ENCODE results near the gene STOML1. TPM values are rescaled to one million over a fixed set of nuclear protein-coding genes. Genes with fewer than 3 reads are reported as not detected.

Gene STOML1
- 1 to 10 TPM; 7.1 to 8.5 TPM for total RNA-seq

DNA sequence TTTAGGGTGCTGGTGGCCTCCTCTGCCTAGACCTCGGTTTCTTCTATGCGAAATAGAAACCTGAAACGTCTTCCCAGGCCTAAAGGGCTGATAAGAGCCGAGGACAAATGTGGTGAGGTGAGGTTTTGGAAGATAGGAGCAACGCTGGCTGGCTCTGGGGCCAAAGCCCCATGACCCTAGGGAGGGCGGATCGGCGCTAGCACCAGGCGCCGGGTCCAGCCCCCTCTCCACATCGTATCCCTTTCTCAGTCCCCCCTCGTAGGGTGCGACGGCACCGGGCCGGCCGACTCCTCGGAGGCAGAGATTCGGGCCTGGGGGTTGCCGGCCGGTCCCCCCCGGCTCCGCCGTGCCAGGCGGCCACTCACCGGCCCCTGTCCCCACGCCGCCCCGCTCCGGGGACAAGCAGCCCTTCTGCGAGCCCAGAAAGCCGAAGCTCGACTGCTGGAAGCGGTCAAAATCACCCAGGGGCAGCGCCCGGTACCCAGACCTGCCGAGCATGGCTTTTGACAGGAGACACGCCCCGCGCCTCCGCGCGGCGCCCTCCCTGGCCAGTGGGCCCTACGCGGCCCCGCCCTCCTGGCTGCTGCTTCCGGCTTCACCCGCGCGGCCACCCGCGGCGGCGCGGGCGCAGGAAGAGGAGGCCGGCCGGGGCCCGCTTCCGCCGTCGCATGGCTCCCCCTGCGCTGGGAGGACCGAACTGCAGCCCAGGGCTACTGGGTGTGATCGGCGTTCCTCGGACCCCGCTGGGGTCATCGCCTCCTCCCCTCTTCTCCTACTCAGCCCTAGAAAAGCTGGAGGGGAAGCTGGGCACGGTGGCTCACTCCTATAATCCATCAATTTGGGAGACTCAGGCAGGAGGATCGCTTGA lies at the start of gene STOML1:
Gene STOML1 (minus strand): TSS at position 570 of the 868 bp plus-strand sequence. CDS start 72 bp downstream, at position 498.
- H3K36me3 Mint-ChIP-seq (ENCODE audit: low read depth) = peaks cover 24% of the 10 kb centered on the region
- POLR2A ChIA-PET = interaction anchor here (2.8 to 8.4 kb wide), 2 partner anchors 11 to 13 kb away, joined by 7 to 78 read pairs; no protein-coding TSS in a partner anchor
- H3K27ac Mint-ChIP-seq = peak within 1 kb of the TSS; percentile 80
- peaks cover 47% of the 10 kb centered on the region for H3K4me1 Mint-ChIP-seq
- no peaks in the 10 kb centered on the region for H3K9me3 Mint-ChIP-seq
- H3K27me3 Mint-ChIP-seq = no peaks in the 10 kb centered on the region
- DNase-seq = peak; percentile 95
- peak within 1 kb of the TSS; percentile 76 for H3K4me3 Mint-ChIP-seq
- CTCF ChIA-PET = interaction anchor here (0.7 to 8.6 kb wide), 7 partner anchors 10 to 57 kb away, joined by 3 to 89 read pairs (median 4); no protein-coding TSS in a partner anchor

DNA sequence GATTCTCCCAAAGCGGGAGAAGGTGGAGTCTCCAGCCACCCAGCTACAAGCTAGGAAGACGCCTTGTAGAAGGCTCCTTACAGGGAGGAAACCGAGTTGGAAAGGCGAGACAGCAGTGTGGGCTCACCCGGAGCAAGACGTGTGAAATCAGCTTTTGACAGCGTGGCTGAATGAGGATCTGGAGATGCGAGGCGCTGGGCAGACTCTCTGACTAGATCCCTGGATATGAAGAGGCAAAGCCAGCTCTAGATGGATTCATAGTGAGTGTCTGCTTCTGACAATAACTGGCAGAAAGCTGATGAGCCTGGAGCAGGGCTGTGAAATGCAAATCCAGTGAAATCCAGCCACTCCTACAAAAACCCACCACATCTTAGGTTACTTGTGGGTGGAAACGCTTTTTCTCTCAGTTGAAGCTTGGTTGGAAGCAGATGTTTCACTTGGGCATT lies 49.2 kb upstream of the STOML1 start:
- no peak overlapping the region for H3K27ac Mint-ChIP-seq
- ChIA-PET CTCF (interaction anchor here (1.5 to 3.8 kb wide), 2 partner anchors 68 to 90 kb away, joined by 3 to 18 read pairs; no protein-coding TSS in a partner anchor), POLR2A (interaction anchor here (1.5 kb wide), 1 partner anchor 11 kb away, joined by 4 read pairs; no protein-coding TSS in a partner anchor)
- H3K9me3 Mint-ChIP-seq = no peaks in the 10 kb centered on the region
- no peaks in the 10 kb centered on the region for H3K4me1 Mint-ChIP-seq
- H3K27me3 Mint-ChIP-seq = no peaks in the 10 kb centered on the region
- peaks cover 33% of the 10 kb centered on the region for H3K36me3 Mint-ChIP-seq (ENCODE audit: low read depth)
- no peak overlapping the region for H3K4me3 Mint-ChIP-seq
- DNase-seq = no peak

GRCh38 chr15:74040109-74040850 lies 48.2 kb upstream of the STOML1 start:
- POLR2A ChIA-PET = interaction anchor here (1.5 kb wide), 1 partner anchor 12 kb away, joined by 4 read pairs; no protein-coding TSS in a partner anchor
- no peak overlapping the region for H3K4me3 Mint-ChIP-seq
- no peaks in the 10 kb centered on the region for H3K27me3 Mint-ChIP-seq
- H3K27ac Mint-ChIP-seq = no peak overlapping the region
- H3K36me3 Mint-ChIP-seq (ENCODE audit: low read depth) = peaks cover 43% of the 10 kb centered on the region
- H3K9me3 Mint-ChIP-seq = no peaks in the 10 kb centered on the region
- H3K4me1 Mint-ChIP-seq = no peaks in the 10 kb centered on the region
- DNase-seq = no peak
- CTCF ChIA-PET = interaction anchor here (1.3 to 3.8 kb wide), 4 partner anchors 8 to 89 kb away, joined by 3 to 24 read pairs (median 10); no protein-coding TSS in a partner anchor

GRCh38 chr15:74039656-74040010 lies 47.5 kb upstream of the STOML1 start:
- Mint-ChIP-seq H3K4me3 (no peak overlapping the region), H3K27ac (no peak overlapping the region), H3K9me3 (no peaks in the 10 kb centered on the region), H3K36me3 (ENCODE audit: low read depth) (peaks cover 48% of the 10 kb centered on the region), H3K4me1 (no peaks in the 10 kb centered on the region), H3K27me3 (no peaks in the 10 kb centered on the region)
- CTCF ChIA-PET = interaction anchor here (1.1 to 3.8 kb wide), 4 partner anchors 9 to 66 kb away, joined by 3 to 24 read pairs (median 10); no protein-coding TSS in a partner anchor
- DNase-seq = no peak
- POLR2A ChIA-PET = interaction anchor here (0.9 kb wide), 1 partner anchor 35 kb away, joined by 3 read pairs; no protein-coding TSS in a partner anchor

DNA sequence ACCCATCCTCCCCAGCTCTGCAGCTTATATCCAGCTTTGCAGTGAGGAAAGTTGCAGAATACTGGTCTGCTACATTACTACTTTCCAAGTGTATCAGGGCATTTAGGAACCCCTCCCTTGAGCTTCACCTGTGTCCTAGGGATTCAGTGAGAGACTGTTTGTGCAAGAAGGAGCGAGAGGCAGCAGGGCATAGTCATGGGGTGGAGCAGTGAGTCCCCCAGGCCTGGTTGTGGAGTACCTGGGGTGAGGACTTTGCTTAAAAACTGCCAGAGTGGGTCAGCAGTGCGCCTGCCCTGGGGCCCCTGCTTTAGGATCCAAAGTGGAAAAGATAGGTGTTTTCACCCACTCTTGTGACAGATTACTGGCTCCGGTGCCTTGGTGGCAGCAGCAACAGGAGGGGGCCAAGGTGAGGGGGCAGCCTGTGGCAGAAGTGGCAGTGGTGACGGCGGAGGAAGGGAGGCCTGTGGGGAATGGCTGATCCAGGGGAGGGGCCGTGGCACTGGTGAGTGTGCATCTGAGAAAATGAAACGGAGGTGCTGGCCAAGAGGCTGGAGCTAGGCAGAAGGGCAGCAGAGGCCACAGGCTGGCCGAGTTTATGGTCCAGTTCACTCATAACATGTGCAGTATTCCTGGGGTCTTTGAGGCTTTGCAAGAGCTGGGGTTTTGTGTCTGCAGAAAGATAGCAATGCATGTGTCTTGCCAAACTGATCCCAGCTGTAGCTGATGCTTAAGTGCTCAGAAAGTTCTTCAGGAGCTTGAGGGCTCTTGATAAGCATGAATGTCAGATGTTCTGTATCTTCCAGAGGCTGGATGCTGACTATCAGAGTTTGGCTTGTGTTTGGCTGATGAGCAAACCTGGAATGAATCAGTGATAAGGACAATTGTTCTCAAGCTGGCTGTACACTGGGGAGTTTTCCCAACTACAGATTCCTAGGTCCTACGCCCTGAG lies 46.9 kb upstream of the STOML1 start:
- ChIA-PET CTCF (interaction anchor here (1.1 to 3.8 kb wide), 5 partner anchors 10 to 66 kb away, joined by 3 to 24 read pairs (median 3); no protein-coding TSS in a partner anchor), POLR2A (interaction anchor here (0.9 kb wide), 1 partner anchor 34 kb away, joined by 3 read pairs; no protein-coding TSS in a partner anchor)
- DNase-seq = no peak
- Mint-ChIP-seq H3K4me3 (no peak overlapping the region), H3K4me1 (no peaks in the 10 kb centered on the region), H3K27ac (no peak overlapping the region), H3K27me3 (no peaks in the 10 kb centered on the region), H3K36me3 (ENCODE audit: low read depth) (peaks cover 55% of the 10 kb centered on the region), H3K9me3 (no peaks in the 10 kb centered on the region)

- Mint-ChIP-seq H3K27ac (no peak overlapping the region), H3K36me3 (ENCODE audit: low read depth) (peaks cover 57% of the 10 kb centered on the region), H3K27me3 (no peaks in the 10 kb centered on the region), H3K4me3 (no peak overlapping the region), H3K9me3 (no peaks in the 10 kb centered on the region), H3K4me1 (no peaks in the 10 kb centered on the region)
- DNase-seq = no peak
- ChIA-PET POLR2A (no interaction called here), CTCF (interaction anchor here (1.1 to 3.2 kb wide), 4 partner anchors 11 to 66 kb away, joined by 3 to 24 read pairs (median 12); no protein-coding TSS in a partner anchor)
Observed at GRCh38 chr15:74037171-74038117, 45.3 kb upstream of the STOML1 start.

- H3K36me3 Mint-ChIP-seq (ENCODE audit: low read depth) = peaks cover 65% of the 10 kb centered on the region
- ChIA-PET CTCF (interaction anchor here (0.8 to 2.0 kb wide), 3 partner anchors 11 to 65 kb away, joined by 4 to 20 read pairs (median 5); no protein-coding TSS in a partner anchor), POLR2A (no interaction called here)
- H3K27ac Mint-ChIP-seq = no peak overlapping the region
- H3K4me1 Mint-ChIP-seq = no peaks in the 10 kb centered on the region
- H3K4me3 Mint-ChIP-seq = no peak overlapping the region
- DNase-seq = no peak
- no peaks in the 10 kb centered on the region for H3K27me3 Mint-ChIP-seq
- no peaks in the 10 kb centered on the region for H3K9me3 Mint-ChIP-seq
Observed at GRCh38 chr15:74036271-74037170, 44.4 kb upstream of the STOML1 start.

DNA sequence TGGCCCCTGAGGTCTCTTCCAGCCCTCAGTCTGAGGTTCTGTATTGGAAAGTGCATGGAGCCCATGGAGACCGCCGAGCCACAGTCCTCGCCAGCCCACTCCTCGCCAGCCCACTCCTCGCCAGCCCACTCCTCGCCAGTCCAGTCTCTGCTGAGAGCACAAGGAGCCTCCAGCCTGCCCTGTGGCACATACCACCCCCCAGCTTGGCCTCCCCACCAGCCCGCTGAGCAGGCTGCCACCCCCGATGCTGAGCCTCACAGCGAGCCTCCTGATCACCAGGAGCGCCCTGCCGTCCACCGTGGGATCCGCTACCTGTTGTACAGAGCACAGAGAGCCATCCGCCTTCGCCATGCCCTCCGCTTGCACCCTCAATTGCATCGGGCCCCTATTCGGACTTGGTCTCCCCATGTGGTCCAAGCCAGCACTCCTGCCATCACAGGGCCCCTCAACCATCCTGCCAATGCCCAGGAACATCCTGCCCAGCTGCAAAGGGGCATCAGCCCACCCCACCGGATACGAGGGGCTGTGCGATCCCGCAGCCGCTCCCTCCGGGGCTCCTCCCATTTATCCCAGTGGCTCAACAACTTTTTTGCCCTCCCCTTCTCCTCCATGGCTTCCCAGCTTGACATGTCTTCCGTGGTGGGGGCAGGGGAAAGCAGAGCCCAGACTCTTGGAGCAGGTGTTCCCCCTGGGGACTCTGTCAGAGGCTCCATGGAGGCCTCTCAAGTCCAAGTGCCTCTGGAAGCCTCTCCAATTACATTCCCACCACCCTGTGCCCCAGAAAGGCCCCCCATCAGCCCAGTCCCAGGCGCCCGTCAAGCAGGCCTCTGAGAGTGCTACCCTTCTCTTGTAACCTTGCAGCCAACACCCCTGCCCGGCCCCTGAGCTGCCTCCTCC lies 43.3 kb upstream of the STOML1 start:
- no peak overlapping the region for H3K27ac Mint-ChIP-seq
- ChIA-PET CTCF (interaction anchor here (0.8 to 2.0 kb wide), 2 partner anchors 12 to 62 kb away, joined by 5 to 20 read pairs; no protein-coding TSS in a partner anchor), POLR2A (no interaction called here)
- DNase-seq = no peak
- H3K27me3 Mint-ChIP-seq = no peaks in the 10 kb centered on the region
- H3K9me3 Mint-ChIP-seq = no peaks in the 10 kb centered on the region
- no peaks in the 10 kb centered on the region for H3K4me1 Mint-ChIP-seq
- H3K4me3 Mint-ChIP-seq = no peak overlapping the region
- peaks cover 69% of the 10 kb centered on the region for H3K36me3 Mint-ChIP-seq (ENCODE audit: low read depth)

- Mint-ChIP-seq H3K4me1 (no peaks in the 10 kb centered on the region), H3K36me3 (ENCODE audit: low read depth) (peaks cover 68% of the 10 kb centered on the region), H3K4me3 (no peak overlapping the region), H3K9me3 (no peaks in the 10 kb centered on the region), H3K27ac (no peak overlapping the region), H3K27me3 (no peaks in the 10 kb centered on the region)
- no peak for DNase-seq
- POLR2A ChIA-PET = no interaction called here
- CTCF ChIA-PET = no interaction called here
Observed at GRCh38 chr15:74034206-74034755, 42.2 kb upstream of the STOML1 start.

Data from activated CD4-positive, alpha-beta memory T cell treated with anti-CD3 and anti-CD28 coated beads, Interleukin-2, amount 10 ng/mL, durations not matched to agents 7 days and 5 days (primary cell).